Colonic mucosa (tissue), 4 donors: ENCODE data around the gene SPDEF. TPM values are rescaled to one million over a fixed set of nuclear protein-coding genes. Genes with fewer than 3 reads are reported as not detected.

Experiments
- DNase-seq: peaks from one replicate; pipeline ENCODE4 v3.0.0-alpha.2; 2020
- H3K27ac ChIP-seq: fragments of 200-600 bp; one replicate; pipeline ENCODE4 v1.8.0; 2021
- H3K27me3 ChIP-seq: fragments of 200-600 bp; one replicate; pipeline ENCODE4 v1.8.0; 2021
- H3K36me3 ChIP-seq: fragments of 200-600 bp; one replicate; pipeline ENCODE4 v1.8.0; 2021
- H3K4me1 ChIP-seq: fragments of 200-600 bp; one replicate; pipeline ENCODE4 v1.8.0; 2021; ENCODE audit warnings: mild to moderate bottlenecking
- H3K4me3 ChIP-seq: fragments of 200-600 bp; one replicate; pipeline ENCODE4 v1.8.0; 2021
- H3K9ac ChIP-seq, 2 donors: one replicate each; pipeline ENCODE4 v1.7.0; 2013; ENCODE audit warnings: control low read depth in 2 of 2, low read depth in 2 of 2, low read length in 2 of 2
- H3K9me3 ChIP-seq: fragments of 200-600 bp; one replicate; pipeline ENCODE4 v1.8.0; 2021
- intact Hi-C: fragments of 100-400 bp; cut with DNase I; formaldehyde crosslinking; loops from one replicate; pipeline ENCODE4 v1.14.1; 2022
- total RNA-seq, 2 donors: library from RNA; stranded (reverse); fragmentation: NEBNext Ultra II Directional in 1 of 2; extraction: Animal tissue kit (Norgen Biotek cat#: 25700) in 1 of 2; gene quantifications; one replicate each; pipeline ENCODE4 v1.2.1, GENCODE V29; 2021
- TF ChIP-seq, protein P1 (sequence below): fragments of 200-600 bp; IDR thresholded peaks from one replicate; pipeline ENCODE4 v1.8.0; 2022; ENCODE audit warnings: antibody characterized with exemption, mild to moderate bottlenecking
- donor health status: healthy.
- donor health status: DM: no; HTN: no; CAD: no.
- donor health status: DM: no; HTN: no; CAD: no.

SPDEF gene
- total RNA-seq, 2 donors from 2014 or later: 71.0 to 102 TPM

- no peaks in the 10 kb centered on the region for H3K27me3 ChIP-seq
- TF ChIP-seq, protein P1, sequence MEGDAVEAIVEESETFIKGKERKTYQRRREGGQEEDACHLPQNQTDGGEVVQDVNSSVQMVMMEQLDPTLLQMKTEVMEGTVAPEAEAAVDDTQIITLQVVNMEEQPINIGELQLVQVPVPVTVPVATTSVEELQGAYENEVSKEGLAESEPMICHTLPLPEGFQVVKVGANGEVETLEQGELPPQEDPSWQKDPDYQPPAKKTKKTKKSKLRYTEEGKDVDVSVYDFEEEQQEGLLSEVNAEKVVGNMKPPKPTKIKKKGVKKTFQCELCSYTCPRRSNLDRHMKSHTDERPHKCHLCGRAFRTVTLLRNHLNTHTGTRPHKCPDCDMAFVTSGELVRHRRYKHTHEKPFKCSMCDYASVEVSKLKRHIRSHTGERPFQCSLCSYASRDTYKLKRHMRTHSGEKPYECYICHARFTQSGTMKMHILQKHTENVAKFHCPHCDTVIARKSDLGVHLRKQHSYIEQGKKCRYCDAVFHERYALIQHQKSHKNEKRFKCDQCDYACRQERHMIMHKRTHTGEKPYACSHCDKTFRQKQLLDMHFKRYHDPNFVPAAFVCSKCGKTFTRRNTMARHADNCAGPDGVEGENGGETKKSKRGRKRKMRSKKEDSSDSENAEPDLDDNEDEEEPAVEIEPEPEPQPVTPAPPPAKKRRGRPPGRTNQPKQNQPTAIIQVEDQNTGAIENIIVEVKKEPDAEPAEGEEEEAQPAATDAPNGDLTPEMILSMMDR: no peak
- no peaks in the 10 kb centered on the region for H3K4me1 ChIP-seq
- no peak overlapping the region for H3K9ac ChIP-seq
- intact Hi-C loops: loop anchor here (5.0 kb wide), 1 partner anchor 64 kb away; no protein-coding TSS in a partner anchor
- no peaks in the 10 kb centered on the region for H3K36me3 ChIP-seq
- peak overlapping the region; percentile 12 for H3K4me3 ChIP-seq
- no peak for DNase-seq
- H3K9me3 ChIP-seq: no peaks in the 10 kb centered on the region
- no peak overlapping the region for H3K27ac ChIP-seq
These were observed 29.7 kb downstream of the SPDEF start for GRCh38 chr6:34526241-34526972.

DNA sequence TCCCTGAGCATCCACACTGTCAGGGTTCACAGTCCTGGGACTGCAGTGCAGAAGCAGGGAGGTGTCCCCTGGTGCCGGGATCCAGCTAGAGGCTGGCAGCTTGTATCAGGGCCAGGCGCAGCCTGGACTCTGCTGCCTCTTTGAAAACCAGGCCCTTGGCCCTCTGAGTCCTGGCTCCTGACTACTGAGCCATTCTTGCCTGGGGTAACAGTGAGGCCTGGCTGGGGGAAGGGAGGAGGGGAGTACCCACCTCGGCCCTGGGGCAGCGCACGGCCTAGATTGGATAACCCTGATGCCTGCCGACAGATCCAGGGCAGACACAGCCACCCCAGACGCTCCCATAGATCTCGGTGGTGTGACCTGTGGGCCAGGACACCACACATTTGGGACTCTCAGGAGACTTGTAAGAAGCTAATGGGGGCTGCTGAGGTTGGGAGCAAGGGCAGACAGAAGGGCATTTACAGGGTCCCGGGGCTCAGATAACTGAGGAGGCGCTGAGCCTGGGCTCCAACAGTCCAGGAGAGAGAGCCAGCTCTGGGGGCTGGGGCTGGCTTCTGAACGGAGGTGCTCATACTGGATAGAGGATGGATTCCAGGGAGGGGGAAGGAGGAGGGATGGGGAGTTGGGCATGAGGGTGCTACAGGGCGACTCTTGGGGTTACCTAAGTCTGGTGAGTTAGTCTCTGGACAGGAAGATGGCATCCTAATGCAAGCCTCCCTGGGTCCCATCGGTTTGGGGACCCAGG, 30.5 kb downstream of the SPDEF start:
- TF ChIP-seq, protein P1: no peak
- no peaks in the 10 kb centered on the region for H3K4me1 ChIP-seq
- no peak for DNase-seq
- H3K4me3 ChIP-seq: no peak overlapping the region
- no peak overlapping the region for H3K9ac ChIP-seq
- H3K9me3 ChIP-seq: no peaks in the 10 kb centered on the region
- intact Hi-C loops: loop anchor here (5.0 kb wide), 1 partner anchor 63 kb away; no protein-coding TSS in a partner anchor
- no peaks in the 10 kb centered on the region for H3K27me3 ChIP-seq
- no peaks in the 10 kb centered on the region for H3K36me3 ChIP-seq
- H3K27ac ChIP-seq: no peak overlapping the region

GRCh38 chr6:34524971-34525370, 31.2 kb downstream of the SPDEF start:
- Histone ChIP-seq H3K9ac (no peak overlapping the region), H3K4me1 (no peaks in the 10 kb centered on the region), H3K4me3 (no peak overlapping the region), H3K36me3 (no peaks in the 10 kb centered on the region), H3K27ac (no peak overlapping the region), H3K27me3 (no peaks in the 10 kb centered on the region), H3K9me3 (no peaks in the 10 kb centered on the region)
- intact Hi-C loops: loop anchor here (5.0 kb wide), 1 partner anchor 63 kb away; no protein-coding TSS in a partner anchor
- TF ChIP-seq, protein P1: no peak
- DNase-seq: no peak

- TF ChIP-seq, protein P1: no peak
- no peak overlapping the region for H3K9ac ChIP-seq
- no peak for DNase-seq
- H3K4me1 ChIP-seq: no peaks in the 10 kb centered on the region
- no peaks in the 10 kb centered on the region for H3K36me3 ChIP-seq
- H3K9me3 ChIP-seq: no peaks in the 10 kb centered on the region
- intact Hi-C loops: no loop called here
- H3K4me3 ChIP-seq: no peak overlapping the region
- H3K27me3 ChIP-seq: no peaks in the 10 kb centered on the region
- H3K27ac ChIP-seq: no peak overlapping the region
These were observed 31.6 kb downstream of the SPDEF start for GRCh38 chr6:34524499-34524898.

GRCh38 chr6:34523441-34524206, 32.5 kb downstream of the SPDEF start:
- DNase-seq: no peak
- TF ChIP-seq, protein P1: no peak

More at GRCh38 chr6:34523441-34524206, 32.5 kb downstream of the SPDEF start:
- no peaks in the 10 kb centered on the region for H3K27me3 ChIP-seq
- H3K27ac ChIP-seq: no peak overlapping the region
- no peaks in the 10 kb centered on the region for H3K36me3 ChIP-seq
- intact Hi-C loops: no loop called here
- H3K9ac ChIP-seq: no peak overlapping the region
- H3K4me3 ChIP-seq: no peak overlapping the region
- no peaks in the 10 kb centered on the region for H3K9me3 ChIP-seq
- H3K4me1 ChIP-seq: no peaks in the 10 kb centered on the region
